LHCN-M2 (cell line): Measurements from ENCODE around the gene RRBP1. TPM values are rescaled to one million over a fixed set of nuclear protein-coding genes. Genes with fewer than 3 reads are reported as not detected.

ENCODE experiments used
- DNase-seq: peaks from one replicate; pipeline ENCODE4 v3.0.0-alpha.2; 2012; ENCODE audit warnings: low read depth
- total RNA-seq: library from RNA; depleted of rRNA; stranded (reverse); fragments of >200 nt; gene quantifications from 2 replicates; pipeline ENCODE4 v1.2.3, GENCODE V29; 2014

RRBP1 gene
- total RNA-seq, 1 experiment from 2014 or later: 154 TPM

- DNase-seq: no peak
Observed at GRCh38 chr20:17637413-17637780, 44.6 kb downstream of the RRBP1 start.

GRCh38 chr20:17636523-17637412 lies 45.3 kb downstream of the RRBP1 start:
- DNase-seq: no peak

GRCh38 chr20:17635332-17636244 lies 46.5 kb downstream of the RRBP1 start:
- no peak for DNase-seq

- DNase-seq: no peak
Observed at GRCh38 chr20:17634661-17635331, 47.2 kb downstream of the RRBP1 start.

- DNase-seq: no peak
Observed at GRCh38 chr20:17633850-17634500, 48.1 kb downstream of the RRBP1 start.

- no peak for DNase-seq
Observed at GRCh38 chr20:17633221-17633849, 48.7 kb downstream of the RRBP1 start.

GRCh38 chr20:17631576-17632319 lies 50.3 kb downstream of the RRBP1 start:
- DNase-seq: no peak

GRCh38 chr20:17630806-17631195 lies 51.2 kb downstream of the RRBP1 start:
- no peak for DNase-seq

GRCh38 chr20:17630151-17630805 lies 51.8 kb downstream of the RRBP1 start:
- no peak for DNase-seq

- DNase-seq: no peak
Observed at GRCh38 chr20:17629678-17630089, 52.4 kb downstream of the RRBP1 start.

GRCh38 chr20:17629025-17629424 lies 53.0 kb downstream of the RRBP1 start:
- DNase-seq: no peak

GRCh38 chr20:17628101-17628841 lies 53.8 kb downstream of the RRBP1 start:
- no peak for DNase-seq

- no peak for DNase-seq
Observed at GRCh38 chr20:17627101-17627955, 54.7 kb downstream of the RRBP1 start.

GRCh38 chr20:17626217-17627007 lies 55.6 kb downstream of the RRBP1 start:
- DNase-seq: no peak

GRCh38 chr20:17625246-17626051 lies 56.6 kb downstream of the RRBP1 start:
- DNase-seq: no peak

- DNase-seq: no peak
Observed at GRCh38 chr20:17624551-17625245, 57.3 kb downstream of the RRBP1 start.
